ENCODE results near the gene FBXO44.

DNA sequence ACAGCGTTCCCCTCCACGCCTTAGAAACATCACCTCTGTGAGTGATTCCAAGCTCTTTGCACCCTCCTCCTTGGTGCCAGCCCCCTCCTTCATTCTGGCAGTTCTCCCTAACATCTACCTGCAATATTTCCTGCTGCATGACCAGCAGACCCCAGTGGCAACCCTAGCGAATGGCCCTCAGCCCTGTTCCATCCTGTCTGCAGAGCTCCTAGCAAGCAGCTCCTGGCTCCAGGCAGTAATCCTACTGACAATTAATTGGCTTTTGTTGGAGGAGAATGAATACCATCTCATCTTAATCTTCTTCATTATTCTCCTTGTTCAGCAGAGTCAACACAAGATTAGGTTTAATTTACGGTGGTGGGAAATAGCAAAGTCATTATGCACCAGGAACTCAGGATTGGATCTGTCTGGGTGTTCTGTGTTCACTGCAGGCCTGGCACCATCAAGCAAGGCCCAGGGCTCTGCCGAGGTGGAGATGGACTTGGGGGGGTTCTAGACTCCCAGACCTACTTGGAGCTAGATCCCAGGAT is 12.8 kb upstream of the FBXO44 start:
- TF ChIP-seq TAF1 (IDR thresholded peaks at IDR 0.05; ENCODE audit: borderline replicate concordance, low read depth, low read length) (no peak), RAD21 (IDR thresholded peaks at IDR 0.05; ENCODE audit: insufficient read depth, low read depth, low read length) (no peak), EZH2 (IDR thresholded peaks at IDR 0.05; ENCODE audit: borderline replicate concordance, control insufficient read depth, low read depth, low read length) (no peak), TCF3 (IDR thresholded peaks at IDR 0.05; ENCODE audit: borderline replicate concordance, insufficient read depth, low read depth, low read length) (no peak), HDAC2 (IDR thresholded peaks at IDR 0.05) (no peak), TCF12 (IDR thresholded peaks at IDR 0.05; ENCODE audit: low read depth, low read length) (no peak), JUND (IDR thresholded peaks at IDR 0.05; ENCODE audit: low read depth, low read length) (no peak), CHD2 (IDR thresholded peaks at IDR 0.05; ENCODE audit: borderline replicate concordance, low read depth, low read length) (no peak), SPI1 (IDR thresholded peaks at IDR 0.05; ENCODE audit: borderline replicate concordance, insufficient read depth, low read depth, low read length) (no peak), GABPA (IDR thresholded peaks at IDR 0.05; ENCODE audit: low read depth) (no peak), CBFB (IDR thresholded peaks at IDR 0.05; ENCODE audit: low read depth) (no peak)
- TF ChIP-seq, protein P1, sequence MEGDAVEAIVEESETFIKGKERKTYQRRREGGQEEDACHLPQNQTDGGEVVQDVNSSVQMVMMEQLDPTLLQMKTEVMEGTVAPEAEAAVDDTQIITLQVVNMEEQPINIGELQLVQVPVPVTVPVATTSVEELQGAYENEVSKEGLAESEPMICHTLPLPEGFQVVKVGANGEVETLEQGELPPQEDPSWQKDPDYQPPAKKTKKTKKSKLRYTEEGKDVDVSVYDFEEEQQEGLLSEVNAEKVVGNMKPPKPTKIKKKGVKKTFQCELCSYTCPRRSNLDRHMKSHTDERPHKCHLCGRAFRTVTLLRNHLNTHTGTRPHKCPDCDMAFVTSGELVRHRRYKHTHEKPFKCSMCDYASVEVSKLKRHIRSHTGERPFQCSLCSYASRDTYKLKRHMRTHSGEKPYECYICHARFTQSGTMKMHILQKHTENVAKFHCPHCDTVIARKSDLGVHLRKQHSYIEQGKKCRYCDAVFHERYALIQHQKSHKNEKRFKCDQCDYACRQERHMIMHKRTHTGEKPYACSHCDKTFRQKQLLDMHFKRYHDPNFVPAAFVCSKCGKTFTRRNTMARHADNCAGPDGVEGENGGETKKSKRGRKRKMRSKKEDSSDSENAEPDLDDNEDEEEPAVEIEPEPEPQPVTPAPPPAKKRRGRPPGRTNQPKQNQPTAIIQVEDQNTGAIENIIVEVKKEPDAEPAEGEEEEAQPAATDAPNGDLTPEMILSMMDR (IDR thresholded peaks at IDR 0.05 in 2 of 3, conservative IDR thresholded peaks at IDR 0.05 in 1 of 3; ENCODE audit: control insufficient read depth in 2 of 3, extremely low read depth in 1 of 3, insufficient read depth in 1 of 3, low read depth in 3 of 3, low read length in 3 of 3) = no peak
- TF ChIP-seq, protein P2, sequence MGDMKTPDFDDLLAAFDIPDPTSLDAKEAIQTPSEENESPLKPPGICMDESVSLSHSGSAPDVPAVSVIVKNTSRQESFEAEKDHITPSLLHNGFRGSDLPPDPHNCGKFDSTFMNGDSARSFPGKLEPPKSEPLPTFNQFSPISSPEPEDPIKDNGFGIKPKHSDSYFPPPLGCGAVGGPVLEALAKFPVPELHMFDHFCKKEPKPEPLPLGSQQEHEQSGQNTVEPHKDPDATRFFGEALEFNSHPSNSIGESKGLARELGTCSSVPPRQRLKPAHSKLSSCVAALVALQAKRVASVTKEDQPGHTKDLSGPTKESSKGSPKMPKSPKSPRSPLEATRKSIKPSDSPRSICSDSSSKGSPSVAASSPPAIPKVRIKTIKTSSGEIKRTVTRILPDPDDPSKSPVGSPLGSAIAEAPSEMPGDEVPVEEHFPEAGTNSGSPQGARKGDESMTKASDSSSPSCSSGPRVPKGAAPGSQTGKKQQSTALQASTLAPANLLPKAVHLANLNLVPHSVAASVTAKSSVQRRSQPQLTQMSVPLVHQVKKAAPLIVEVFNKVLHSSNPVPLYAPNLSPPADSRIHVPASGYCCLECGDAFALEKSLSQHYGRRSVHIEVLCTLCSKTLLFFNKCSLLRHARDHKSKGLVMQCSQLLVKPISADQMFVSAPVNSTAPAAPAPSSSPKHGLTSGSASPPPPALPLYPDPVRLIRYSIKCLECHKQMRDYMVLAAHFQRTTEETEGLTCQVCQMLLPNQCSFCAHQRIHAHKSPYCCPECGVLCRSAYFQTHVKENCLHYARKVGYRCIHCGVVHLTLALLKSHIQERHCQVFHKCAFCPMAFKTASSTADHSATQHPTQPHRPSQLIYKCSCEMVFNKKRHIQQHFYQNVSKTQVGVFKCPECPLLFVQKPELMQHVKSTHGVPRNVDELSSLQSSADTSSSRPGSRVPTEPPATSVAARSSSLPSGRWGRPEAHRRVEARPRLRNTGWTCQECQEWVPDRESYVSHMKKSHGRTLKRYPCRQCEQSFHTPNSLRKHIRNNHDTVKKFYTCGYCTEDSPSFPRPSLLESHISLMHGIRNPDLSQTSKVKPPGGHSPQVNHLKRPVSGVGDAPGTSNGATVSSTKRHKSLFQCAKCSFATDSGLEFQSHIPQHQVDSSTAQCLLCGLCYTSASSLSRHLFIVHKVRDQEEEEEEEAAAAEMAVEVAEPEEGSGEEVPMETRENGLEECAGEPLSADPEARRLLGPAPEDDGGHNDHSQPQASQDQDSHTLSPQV (IDR thresholded peaks at IDR 0.05) = no peak
- TF ChIP-seq, protein P3, sequence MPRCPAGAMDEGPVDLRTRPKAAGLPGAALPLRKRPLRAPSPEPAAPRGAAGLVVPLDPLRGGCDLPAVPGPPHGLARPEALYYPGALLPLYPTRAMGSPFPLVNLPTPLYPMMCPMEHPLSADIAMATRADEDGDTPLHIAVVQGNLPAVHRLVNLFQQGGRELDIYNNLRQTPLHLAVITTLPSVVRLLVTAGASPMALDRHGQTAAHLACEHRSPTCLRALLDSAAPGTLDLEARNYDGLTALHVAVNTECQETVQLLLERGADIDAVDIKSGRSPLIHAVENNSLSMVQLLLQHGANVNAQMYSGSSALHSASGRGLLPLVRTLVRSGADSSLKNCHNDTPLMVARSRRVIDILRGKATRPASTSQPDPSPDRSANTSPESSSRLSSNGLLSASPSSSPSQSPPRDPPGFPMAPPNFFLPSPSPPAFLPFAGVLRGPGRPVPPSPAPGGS (IDR thresholded peaks at IDR 0.05; ENCODE audit: borderline replicate concordance, insufficient read depth, low read depth, low read length, poor library complexity, severe bottlenecking) = no peak

Data from GM12878 (cell line).